Trophoblast cell (in vitro differentiated cells and primary cell): ENCODE results near the gene RNF40.

Experiments
- DNase-seq, 2 donors: peaks; one replicate each; pipeline ENCODE4 v3.0.0-alpha.2; 2016
- H2AFZ ChIP-seq: 2 replicates; pipeline ENCODE4 v1.6.1; 2013; ENCODE audit warnings: low read length, moderate library complexity, mild to moderate bottlenecking; ENCODE audit not compliant: insufficient read depth, poor library complexity
- H2AK5ac ChIP-seq: 2 replicates; pipeline ENCODE4 v1.6.1; 2013; ENCODE audit warnings: mild to moderate bottlenecking, low read length
- H2BK120ac ChIP-seq: 2 replicates; pipeline ENCODE4 v1.6.1; 2013; ENCODE audit warnings: low read length, mild to moderate bottlenecking, moderate library complexity; ENCODE audit not compliant: insufficient read depth, poor library complexity
- H2BK12ac ChIP-seq: 2 replicates; pipeline ENCODE4 v1.6.1; 2013; ENCODE audit warnings: mild to moderate bottlenecking, low read length, moderate library complexity
- H2BK5ac ChIP-seq: 2 replicates; pipeline ENCODE4 v1.6.1; 2013; ENCODE audit warnings: low read length, low read depth, moderate library complexity, mild to moderate bottlenecking; ENCODE audit not compliant: poor library complexity
- H3K14ac ChIP-seq: 2 replicates; pipeline ENCODE4 v1.6.1; 2013; ENCODE audit warnings: mild to moderate bottlenecking, low read length
- H3K18ac ChIP-seq: 2 replicates; pipeline ENCODE4 v1.6.1; 2013; ENCODE audit warnings: mild to moderate bottlenecking, low read length
- H3K23ac ChIP-seq: 2 replicates; pipeline ENCODE4 v1.6.1; 2013; ENCODE audit warnings: low read length
- H3K27ac ChIP-seq: 2 replicates; pipeline ENCODE4 v1.5.1; 2013; ENCODE audit warnings: low read depth, mild to moderate bottlenecking, inconsistent platforms, low read length, moderate library complexity
- H3K27me3 ChIP-seq: 2 replicates; pipeline ENCODE4 v1.6.1; 2013; ENCODE audit warnings: inconsistent platforms, mild to moderate bottlenecking, low read length, moderate library complexity; ENCODE audit not compliant: insufficient read depth
- H3K36me3 ChIP-seq, 2 experiments: 1 replicate in 1 of 2; 2 replicates in 1 of 2; pipeline ENCODE4 v1.6.1; 2013; ENCODE audit warnings: low read length in 2 of 2, mild to moderate bottlenecking in 2 of 2, moderate library complexity in 1 of 2; ENCODE audit not compliant: insufficient read depth in 2 of 2, control insufficient read depth in 1 of 2
- H3K4ac ChIP-seq: 2 replicates; pipeline ENCODE4 v1.6.1; 2013; ENCODE audit warnings: low read depth, mild to moderate bottlenecking, low read length, moderate library complexity
- H3K4me1 ChIP-seq, 2 experiments: 1 replicate in 1 of 2; 2 replicates in 1 of 2; pipeline ENCODE4 v1.6.1; 2013; ENCODE audit warnings: low read length in 2 of 2, mild to moderate bottlenecking in 2 of 2, moderate library complexity in 1 of 2; ENCODE audit not compliant: insufficient read depth in 2 of 2, control insufficient read depth in 1 of 2
- H3K4me2 ChIP-seq: 2 replicates; pipeline ENCODE4 v1.6.1; 2013; ENCODE audit warnings: inconsistent platforms, mild to moderate bottlenecking, low read length, moderate library complexity
- H3K4me3 ChIP-seq: 2 replicates; pipeline ENCODE4 v1.5.1; 2013; ENCODE audit warnings: mild to moderate bottlenecking, low read depth, low read length, inconsistent platforms
- H3K79me1 ChIP-seq: one replicate; pipeline ENCODE4 v1.6.1; 2013; ENCODE audit warnings: low read length
- H3K79me2 ChIP-seq: 2 replicates; pipeline ENCODE4 v1.6.1; 2013; ENCODE audit warnings: low read length, mild to moderate bottlenecking; ENCODE audit not compliant: control insufficient read depth, insufficient read depth, poor library complexity
- H3K9ac ChIP-seq: 2 replicates; pipeline ENCODE4 v1.6.1; 2013; ENCODE audit warnings: mild to moderate bottlenecking, low read length
- H3K9me3 ChIP-seq: 2 replicates; pipeline ENCODE4 v1.6.1; 2013; ENCODE audit warnings: low read depth, mild to moderate bottlenecking, control low read depth, inconsistent platforms, low read length; ENCODE audit not compliant: insufficient read depth
- H4K12ac ChIP-seq: 2 replicates; pipeline ENCODE4 v1.6.1; 2013; ENCODE audit warnings: low read depth, mild to moderate bottlenecking, low read length, moderate library complexity
- H4K8ac ChIP-seq: 2 replicates; pipeline ENCODE4 v1.6.1; 2013; ENCODE audit warnings: low read depth, mild to moderate bottlenecking, low read length, moderate library complexity
- H4K91ac ChIP-seq: one replicate; pipeline ENCODE4 v1.6.1; 2013; ENCODE audit warnings: low read depth, mild to moderate bottlenecking, low read length, moderate library complexity
- WGBS: extraction: QIAGEN DNeasy Blood & Tissue Kit; methylation state at CpG from one replicate; pipeline ENCODE4 v1.1.7; 2013; ENCODE audit warnings: missing lambda C conversion rate; ENCODE audit not compliant: insufficient read length, insufficient coverage; ENCODE audit errors: extremely low coverage; 5-methylcytosine and 5-hydroxymethylcytosine counted together

The RNF40 gene

GRCh38 chr16:30721167-30721566 is 41.0 kb upstream of the RNF40 start:
- Histone ChIP-seq H3K4me2 (no peak overlapping the region), H3K27me3 (no peaks in the 10 kb centered on the region), H4K91ac (no peak overlapping the region), H2BK120ac (no peak overlapping the region), H3K18ac (peak overlapping the region; percentile 17), H4K8ac (no peak overlapping the region), H3K79me1 (no peaks in the 10 kb centered on the region), H3K79me2 (no peaks in the 10 kb centered on the region), H2AK5ac (no peak overlapping the region), H2BK5ac (no peak overlapping the region), H3K9me3 (no peaks in the 10 kb centered on the region), H4K12ac (no peak overlapping the region), H3K27ac (no peak overlapping the region), H3K4me3 (no peak overlapping the region), H3K14ac (no peak overlapping the region), H3K4me1 (no peaks in the 10 kb centered on the region), H3K23ac (no peak overlapping the region), H2BK12ac (no peak overlapping the region), H3K4ac (no peak overlapping the region), H2AFZ (no peak overlapping the region), H3K36me3 (peaks cover 73 to 79% of the 10 kb centered on the region in 2 experiments), H3K9ac (no peak overlapping the region)
- no CpG with 5 or more reads among the region's 8 CpGs for WGBS
- DNase-seq = no peak

GRCh38 chr16:30721606-30722005 is 40.5 kb upstream of the RNF40 start:
- no CpG with 5 or more reads among the region's 1 CpG for WGBS
- Histone ChIP-seq H3K9me3 (no peaks in the 10 kb centered on the region), H2AFZ (no peak overlapping the region), H3K9ac (no peak overlapping the region), H2BK120ac (no peak overlapping the region), H3K27ac (no peak overlapping the region), H3K79me2 (no peaks in the 10 kb centered on the region), H3K4me1 (no peaks in the 10 kb centered on the region), H4K91ac (no peak overlapping the region), H4K8ac (no peak overlapping the region), H2AK5ac (no peak overlapping the region), H3K18ac (no peak overlapping the region), H3K4ac (no peak overlapping the region), H3K4me2 (no peak overlapping the region), H3K79me1 (no peaks in the 10 kb centered on the region), H4K12ac (no peak overlapping the region), H3K14ac (no peak overlapping the region), H3K36me3 (peaks cover 74 to 81% of the 10 kb centered on the region in 2 experiments), H3K23ac (no peak overlapping the region), H2BK12ac (no peak overlapping the region), H3K4me3 (no peak overlapping the region), H2BK5ac (no peak overlapping the region), H3K27me3 (no peaks in the 10 kb centered on the region)
- DNase-seq = no peak

DNA sequence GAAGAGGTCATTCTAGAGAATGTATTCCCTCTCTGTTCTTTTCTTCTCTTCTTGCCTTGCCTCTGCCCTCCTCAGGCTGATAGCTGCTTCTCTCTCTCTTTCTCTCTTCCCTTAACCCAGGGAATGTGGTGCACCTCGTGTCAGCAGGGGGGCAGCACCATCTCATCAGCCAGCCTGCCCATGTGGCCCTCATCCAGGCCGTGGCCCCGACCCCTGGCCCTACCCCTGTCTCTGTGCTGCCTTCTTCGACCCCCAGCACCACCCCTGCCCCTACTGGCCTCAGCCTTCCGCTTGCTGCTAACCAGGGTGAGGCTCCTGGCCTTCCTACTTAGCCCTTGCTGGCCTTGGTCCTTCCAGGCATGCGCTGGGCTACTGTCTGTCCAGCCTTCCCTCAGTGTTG is 39.7 kb upstream of the RNF40 start:
- H3K9me3 ChIP-seq = no peaks in the 10 kb centered on the region
- no peak overlapping the region for H2AFZ ChIP-seq
- H2BK12ac ChIP-seq = no peak overlapping the region
- H3K79me1 ChIP-seq = no peaks in the 10 kb centered on the region
- H4K8ac ChIP-seq = no peak overlapping the region
- peaks cover 73 to 81% of the 10 kb centered on the region in 2 experiments for H3K36me3 ChIP-seq
- H3K79me2 ChIP-seq = no peaks in the 10 kb centered on the region
- H2BK5ac ChIP-seq = no peak overlapping the region
- no peak overlapping the region for H3K9ac ChIP-seq
- no peak overlapping the region for H3K14ac ChIP-seq
- no peak overlapping the region for H2BK120ac ChIP-seq
- no peaks in the 10 kb centered on the region for H3K4me1 ChIP-seq
- no peak overlapping the region for H3K4ac ChIP-seq
- H3K4me3 ChIP-seq = no peak overlapping the region
- no peak overlapping the region for H2AK5ac ChIP-seq
- WGBS = no CpG with 5 or more reads among the region's 6 CpGs
- no peak overlapping the region for H3K27ac ChIP-seq
- H4K12ac ChIP-seq = no peak overlapping the region
- no peak overlapping the region for H3K4me2 ChIP-seq
- no peak overlapping the region for H3K18ac ChIP-seq
- DNase-seq = no peak
- no peak overlapping the region for H3K23ac ChIP-seq
- no peak overlapping the region for H4K91ac ChIP-seq
- H3K27me3 ChIP-seq = no peaks in the 10 kb centered on the region

DNA sequence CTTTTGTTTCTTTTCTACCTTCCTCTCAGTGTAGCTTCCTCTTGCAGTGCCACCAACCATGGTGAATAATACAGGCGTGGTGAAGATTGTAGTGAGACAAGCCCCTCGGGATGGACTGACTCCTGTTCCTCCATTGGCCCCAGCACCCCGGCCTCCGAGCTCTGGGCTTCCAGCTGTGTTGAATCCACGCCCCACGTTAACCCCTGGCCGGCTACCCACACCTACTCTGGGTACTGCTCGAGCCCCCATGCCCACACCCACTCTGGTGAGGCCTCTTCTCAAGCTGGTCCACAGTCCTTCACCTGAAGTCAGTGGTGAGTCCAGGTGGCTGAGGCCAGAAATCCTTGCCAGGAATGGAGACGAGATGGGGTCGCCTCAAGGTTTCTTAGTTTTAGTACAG is 39.2 kb upstream of the RNF40 start:
- no peaks in the 10 kb centered on the region for H3K9me3 ChIP-seq
- no peaks in the 10 kb centered on the region for H3K27me3 ChIP-seq
- H3K4ac ChIP-seq = no peak overlapping the region
- no peak overlapping the region for H2AFZ ChIP-seq
- no peak overlapping the region for H3K27ac ChIP-seq
- H3K4me3 ChIP-seq = no peak overlapping the region
- H3K79me2 ChIP-seq = no peaks in the 10 kb centered on the region
- no peak overlapping the region for H3K23ac ChIP-seq
- no peak overlapping the region for H2BK12ac ChIP-seq
- no peak overlapping the region for H3K4me2 ChIP-seq
- no peak overlapping the region for H2AK5ac ChIP-seq
- H4K91ac ChIP-seq = no peak overlapping the region
- H3K36me3 ChIP-seq = peaks cover 68 to 80% of the 10 kb centered on the region in 2 experiments
- no peaks in the 10 kb centered on the region for H3K79me1 ChIP-seq
- no peak overlapping the region for H4K8ac ChIP-seq
- H2BK5ac ChIP-seq = no peak overlapping the region
- H3K4me1 ChIP-seq = no peaks in the 10 kb centered on the region
- no peak overlapping the region for H4K12ac ChIP-seq
- no peak overlapping the region for H2BK120ac ChIP-seq
- WGBS = no CpG with 5 or more reads among the region's 10 CpGs
- no peak overlapping the region for H3K14ac ChIP-seq
- no peak overlapping the region for H3K18ac ChIP-seq
- no peak for DNase-seq
- H3K9ac ChIP-seq = no peak overlapping the region
